SU-DHL-6 (cell line): Measurements from ENCODE around the gene ZNF423.

Experiments
- CTCF ChIP-seq: fragments of 200-600 bp; sonication (generic); IDR thresholded peaks from one replicate; pipeline ENCODE4 v1.5.1; 2017; ENCODE audit warnings: antibody characterized with exemption, mild to moderate bottlenecking, low read length, moderate library complexity; ENCODE audit not compliant: insufficient read depth, poor library complexity, severe bottlenecking
- EZH2phosphoT487 ChIP-seq: fragments of 200-600 bp; sonication (generic), shearing (Covaris generic); conservative IDR thresholded peaks from 2 replicates; pipeline ENCODE4 v1.6.1; 2018; ENCODE audit warnings: mild to moderate bottlenecking, antibody characterized with exemption, low read length, moderate library complexity, mixed read lengths

GRCh38 chr16:49679095-49679494 lies 176.8 kb downstream of the ZNF423 start:
- TF ChIP-seq CTCF (no peak), EZH2phosphoT487 (no peak)
